Epithelial cell of esophagus (primary cell): Measurements from ENCODE around the gene RAPGEF5.
A peak's percentile ranks its signal among the peaks of the same experiment; 100 is the strongest.

Experiments
- DNase-seq: peaks from one replicate; pipeline ENCODE4 v3.0.0; 2010; ENCODE audit warnings: low read depth
- H3K4me3 ChIP-seq: 2 replicates; pipeline ENCODE4 v1.5.1; 2011; ENCODE audit warnings: mild to moderate bottlenecking, low read length, control low read depth
- CTCF ChIP-seq: IDR thresholded peaks from 2 replicates; pipeline ENCODE4 v1.5.1; 2011; ENCODE audit warnings: low read depth, mild to moderate bottlenecking, low read length, control low read depth, inconsistent platforms; ENCODE audit not compliant: insufficient read depth; ENCODE audit errors: missing control alignments

The RAPGEF5 gene

GRCh38 chr7:22385326-22385725, 28.4 kb upstream of the RAPGEF5 start:
- no peak for DNase-seq
- no peak for TF ChIP-seq CTCF
- H3K4me3 ChIP-seq, result no peak overlapping the region

GRCh38 chr7:22380333-22380732, 23.4 kb upstream of the RAPGEF5 start:
- no peak for DNase-seq
- no peak for TF ChIP-seq CTCF
- no peak overlapping the region for H3K4me3 ChIP-seq

- H3K4me3 ChIP-seq, result no peak overlapping the region
- no peak for DNase-seq
- TF ChIP-seq CTCF, result no peak
These were observed 21.4 kb upstream of the RAPGEF5 start for GRCh38 chr7:22378199-22378980.

- no peak overlapping the region for H3K4me3 ChIP-seq
- no peak for DNase-seq
- no peak for TF ChIP-seq CTCF
These were observed 20.7 kb upstream of the RAPGEF5 start for GRCh38 chr7:22377703-22378102.

GRCh38 chr7:22375359-22376048, 18.6 kb upstream of the RAPGEF5 start:
- DNase-seq, result peak; percentile 76
- TF ChIP-seq CTCF, result no peak
- H3K4me3 ChIP-seq, result no peak overlapping the region

- H3K4me3 ChIP-seq, result no peak overlapping the region
- no peak for TF ChIP-seq CTCF
- no peak for DNase-seq
These were observed 17.0 kb upstream of the RAPGEF5 start for GRCh38 chr7:22373911-22374310.

- TF ChIP-seq CTCF, result no peak
- no peak for DNase-seq
These were observed 16.4 kb upstream of the RAPGEF5 start for GRCh38 chr7:22373388-22373787.

More at GRCh38 chr7:22373388-22373787, 16.4 kb upstream of the RAPGEF5 start:
- H3K4me3 ChIP-seq, result no peak overlapping the region
